Measurements from ENCODE around the gene ANKRD17.

DNA sequence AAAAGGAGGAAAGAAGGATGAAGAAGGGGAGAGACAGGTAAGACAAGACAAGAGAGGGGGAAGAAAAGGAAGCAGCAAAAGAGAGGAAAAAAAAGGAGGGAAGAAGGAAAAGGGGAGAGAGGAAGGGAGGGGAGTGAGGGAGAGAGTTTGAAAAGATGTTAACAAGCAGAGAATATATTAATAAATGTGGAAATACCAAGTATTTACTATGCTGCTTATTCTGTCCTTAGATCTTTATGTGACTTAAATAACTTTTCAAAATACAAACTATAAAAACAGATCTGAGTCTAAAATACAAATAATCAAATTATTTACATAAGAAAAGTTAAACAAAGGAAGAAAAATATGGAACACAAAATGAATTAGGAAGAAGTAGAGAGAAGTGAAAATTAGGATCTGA, 170.7 kb downstream of the ANKRD17 start:
- TF ChIP-seq, protein P1, sequence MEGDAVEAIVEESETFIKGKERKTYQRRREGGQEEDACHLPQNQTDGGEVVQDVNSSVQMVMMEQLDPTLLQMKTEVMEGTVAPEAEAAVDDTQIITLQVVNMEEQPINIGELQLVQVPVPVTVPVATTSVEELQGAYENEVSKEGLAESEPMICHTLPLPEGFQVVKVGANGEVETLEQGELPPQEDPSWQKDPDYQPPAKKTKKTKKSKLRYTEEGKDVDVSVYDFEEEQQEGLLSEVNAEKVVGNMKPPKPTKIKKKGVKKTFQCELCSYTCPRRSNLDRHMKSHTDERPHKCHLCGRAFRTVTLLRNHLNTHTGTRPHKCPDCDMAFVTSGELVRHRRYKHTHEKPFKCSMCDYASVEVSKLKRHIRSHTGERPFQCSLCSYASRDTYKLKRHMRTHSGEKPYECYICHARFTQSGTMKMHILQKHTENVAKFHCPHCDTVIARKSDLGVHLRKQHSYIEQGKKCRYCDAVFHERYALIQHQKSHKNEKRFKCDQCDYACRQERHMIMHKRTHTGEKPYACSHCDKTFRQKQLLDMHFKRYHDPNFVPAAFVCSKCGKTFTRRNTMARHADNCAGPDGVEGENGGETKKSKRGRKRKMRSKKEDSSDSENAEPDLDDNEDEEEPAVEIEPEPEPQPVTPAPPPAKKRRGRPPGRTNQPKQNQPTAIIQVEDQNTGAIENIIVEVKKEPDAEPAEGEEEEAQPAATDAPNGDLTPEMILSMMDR (IDR thresholded peaks at IDR 0.05): no peak
- TF ChIP-seq POLR2A (IDR thresholded peaks at IDR 0.05): no peak

All from right lobe of liver (tissue), 4 donors.